K562 (cell line): ENCODE measurements around the gene MITF. TPM values are rescaled to one million over a fixed set of nuclear protein-coding genes. Genes with fewer than 3 reads are reported as not detected.

Experiments
- BCL6 ChIP-seq: fragments of 250-450 bp; sonication (Bioruptor Pico); IDR thresholded peaks from 2 replicates; pipeline ENCODE4 v1.4.0; 2020
- GTF2A2 ChIP-seq: IDR thresholded peaks from 2 replicates; pipeline ENCODE4 v1.6.1; 2016; ENCODE audit warnings: mild to moderate bottlenecking, missing genetic modification characterization, missing compliant biosample characterization
- KLF10 ChIP-seq: fragments of 250-450 bp; sonication (Bioruptor Pico); IDR thresholded peaks from 2 replicates; pipeline ENCODE4 v1.6.1; 2021; ENCODE audit warnings: matching md5 sums
- MBD2 ChIP-seq: sonication (generic); IDR thresholded peaks from 2 replicates; pipeline ENCODE4 v1.6.1; 2016; ENCODE audit warnings: low read depth, borderline replicate concordance
- MCM2 ChIP-seq: fragments of 450-650 bp; IDR thresholded peaks from 2 replicates; pipeline ENCODE4 v1.6.1; 2017; ENCODE audit warnings: low read depth, mild to moderate bottlenecking
- MECOM ChIP-seq: fragments of 250-450 bp; sonication (Bioruptor Pico); IDR thresholded peaks from 2 replicates; pipeline ENCODE4 v1.8.0; 2022; ENCODE audit warnings: inconsistent platforms
- MEF2D ChIP-seq: conservative IDR thresholded peaks from 2 replicates; pipeline ENCODE4 v1.6.1; 2016; ENCODE audit warnings: low read depth, missing genetic modification characterization, missing compliant biosample characterization
- NFIX ChIP-seq: fragments of 250-450 bp; sonication (Bioruptor Pico); IDR thresholded peaks from 2 replicates; pipeline ENCODE4 v1.4.0; 2020; ENCODE audit warnings: low read depth, mild to moderate bottlenecking, moderate library complexity
- NUFIP1 ChIP-seq: fragments of 450-650 bp; IDR thresholded peaks from 2 replicates; pipeline ENCODE4 v1.6.1; 2018; ENCODE audit not compliant: partially characterized antibody
- PRMT5 ChIP-seq: sonication (generic); formaldehyde crosslinking; IDR thresholded peaks from 2 replicates; pipeline ENCODE4 v1.5.0; 2020; ENCODE audit warnings: missing genetic modification reagents
- RAD51 ChIP-seq: fragments of 450-650 bp; IDR thresholded peaks from 2 replicates; pipeline ENCODE4 v1.7.1; 2016; ENCODE audit warnings: low read depth, mild to moderate bottlenecking, borderline replicate concordance
- SMARCB1 ChIP-seq: IDR thresholded peaks from 2 replicates; pipeline ENCODE4 v1.6.1; 2011; ENCODE audit warnings: improper control_type of control experiment, low read depth; ENCODE audit not compliant: insufficient read length
- SP2 ChIP-seq: IDR thresholded peaks from 2 replicates; pipeline ENCODE4 v1.6.1; 2011; ENCODE audit warnings: mild to moderate bottlenecking, low read depth, low read length, moderate library complexity; ENCODE audit not compliant: poor library complexity, severe bottlenecking; ENCODE audit errors: extremely low read depth
- U2AF1 ChIP-seq: fragments of 200-400 bp; formaldehyde crosslinking; optimal IDR thresholded peaks from 2 replicates; pipeline ENCODE3; 2017; ENCODE audit warnings: mild to moderate bottlenecking, low read depth, low read length, moderate library complexity
- ZBTB17 ChIP-seq: fragments of 450-650 bp; formaldehyde crosslinking; IDR thresholded peaks from 2 replicates; pipeline ENCODE4 v1.4.0; 2020; ENCODE audit warnings: mild to moderate bottlenecking
- ZKSCAN8 ChIP-seq: fragments of 200-800 bp; sonication (Bioruptor generic); IDR thresholded peaks from 2 replicates; pipeline ENCODE4 v1.6.1; 2016; ENCODE audit warnings: missing genetic modification characterization, missing compliant biosample characterization
- ZNF239 ChIP-seq: fragments of 250-450 bp; sonication (Bioruptor Pico); IDR thresholded peaks from 2 replicates; pipeline ENCODE4 v1.4.0; 2020; ENCODE audit warnings: mild to moderate bottlenecking
- ZNF41 ChIP-seq: fragments of 250-450 bp; sonication (Bioruptor Pico); conservative IDR thresholded peaks from 2 replicates; pipeline ENCODE4 v1.4.0; 2020; ENCODE audit warnings: mild to moderate bottlenecking
- ZNF764 ChIP-seq: fragments of 250-450 bp; sonication (Bioruptor Pico); IDR thresholded peaks from 2 replicates; pipeline ENCODE4 v1.4.0; 2020; ENCODE audit warnings: low read depth, mild to moderate bottlenecking, moderate library complexity
- polyA plus RNA-seq, 8 experiments: library from polyadenylated mRNA; depleted of rRNA in 4 of 8; stranded (reverse) in 5 of 8; unstranded in 3 of 8; fragments of >200 nt; fragmentation: Nextera tagmentation in 2 of 8; fragmentation: Illumina TruSeq in 1 of 8; extraction: Ambion mirVana in 2 of 8; extraction: Trizol in 1 of 8; gene quantifications; 2 replicates each; pipeline versions ENCODE4 v1.2.1 to v1.2.3, GENCODE V29; 2011 to 2014; ENCODE audit warnings: inconsistent platforms in 1 of 8, missing spikeins in 1 of 8
- total RNA-seq, 7 experiments: library from RNA; depleted of rRNA in 6 of 7; stranded (reverse); fragments of >200 nt in 6 of 7; fragmentation: Illumina TruSeq in 2 of 7; extraction: Trizol in 2 of 7; gene quantifications; 2 replicates each; pipeline versions ENCODE4 v1.2.1 to v1.2.3, GENCODE V29; 2011 to 2021; ENCODE audit warnings: low replicate concordance in 1 of 7
- TF ChIP-seq, protein P1 (sequence below): sonication (generic); formaldehyde crosslinking; IDR thresholded peaks from 2 replicates; pipeline ENCODE4 v1.8.0; 2022; ENCODE audit warnings: mild to moderate bottlenecking, missing genetic modification reagents
- TF ChIP-seq, protein P2 (sequence below): fragments of 450-650 bp; formaldehyde crosslinking; IDR thresholded peaks from 2 replicates; pipeline ENCODE4 v1.4.0; 2020; ENCODE audit warnings: mild to moderate bottlenecking, mixed read lengths
- TF ChIP-seq, protein P3 (sequence below): fragments of 250-450 bp; sonication (Bioruptor Pico); IDR thresholded peaks from 2 replicates; pipeline ENCODE4 v1.5.0; 2021
- TF ChIP-seq, protein P4 (sequence below): fragments of 450-650 bp; IDR thresholded peaks from 2 replicates; pipeline ENCODE4 v1.6.1; 2016; ENCODE audit warnings: antibody characterized with exemption

The MITF gene
- total and polyA plus RNA-seq, 9 of the 15 experiments (the other 6 are each of a cell fraction or from before 2014, with no cell fraction given): 5.6 to 14.9 (median 11.1) TPM

DNA sequence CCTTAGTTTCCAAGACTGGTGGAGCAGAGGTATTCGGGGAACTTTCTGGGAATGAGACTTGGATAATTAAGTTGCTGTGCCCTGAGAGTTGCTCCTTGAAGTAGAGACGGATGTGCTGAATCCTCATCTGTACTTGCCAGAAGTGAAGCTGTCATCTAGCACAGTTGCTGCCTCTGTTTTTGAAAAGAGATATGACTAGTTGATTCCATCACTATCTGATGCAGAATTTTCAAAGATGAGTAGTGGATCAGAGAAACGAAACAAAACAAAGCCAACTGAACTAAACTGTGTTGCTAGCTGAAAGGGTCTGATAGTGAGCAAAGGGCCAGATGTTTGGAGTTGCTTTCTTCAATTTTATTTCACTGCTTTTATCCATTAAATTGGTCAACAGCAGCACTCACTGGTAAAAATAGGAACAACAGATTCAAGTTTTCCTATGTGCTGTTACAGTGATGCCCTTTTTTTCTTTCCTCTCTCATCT, 52.7 kb downstream of the MITF start (continued):
- TF ChIP-seq PRMT5 (CRISPR knock-in tag) (no peak), SP2 (no peak), MECOM (CRISPR knock-in tag) (peak; percentile 91), U2AF1 (no peak), BCL6 (CRISPR knock-in tag) (no peak), MBD2 (peak; percentile 71; the same call in 1 of the 2 replicates), ZBTB17 (no peak), GTF2A2 (tag) (no peak), MEF2D (peak; percentile 80; the same call in 1 of the 2 replicates), MCM2 (no peak), ZKSCAN8 (CRISPR knock-in tag) (peak; percentile 68), RAD51 (no peak; the same call in 1 of the 2 replicates), ZNF41 (no peak), NUFIP1 (no peak), SMARCB1 (no peak), NFIX (CRISPR knock-in tag) (no peak), KLF10 (CRISPR knock-in tag) (no peak), ZNF239 (CRISPR knock-in tag) (no peak), ZNF764 (no peak)
- TF ChIP-seq, protein P1, sequence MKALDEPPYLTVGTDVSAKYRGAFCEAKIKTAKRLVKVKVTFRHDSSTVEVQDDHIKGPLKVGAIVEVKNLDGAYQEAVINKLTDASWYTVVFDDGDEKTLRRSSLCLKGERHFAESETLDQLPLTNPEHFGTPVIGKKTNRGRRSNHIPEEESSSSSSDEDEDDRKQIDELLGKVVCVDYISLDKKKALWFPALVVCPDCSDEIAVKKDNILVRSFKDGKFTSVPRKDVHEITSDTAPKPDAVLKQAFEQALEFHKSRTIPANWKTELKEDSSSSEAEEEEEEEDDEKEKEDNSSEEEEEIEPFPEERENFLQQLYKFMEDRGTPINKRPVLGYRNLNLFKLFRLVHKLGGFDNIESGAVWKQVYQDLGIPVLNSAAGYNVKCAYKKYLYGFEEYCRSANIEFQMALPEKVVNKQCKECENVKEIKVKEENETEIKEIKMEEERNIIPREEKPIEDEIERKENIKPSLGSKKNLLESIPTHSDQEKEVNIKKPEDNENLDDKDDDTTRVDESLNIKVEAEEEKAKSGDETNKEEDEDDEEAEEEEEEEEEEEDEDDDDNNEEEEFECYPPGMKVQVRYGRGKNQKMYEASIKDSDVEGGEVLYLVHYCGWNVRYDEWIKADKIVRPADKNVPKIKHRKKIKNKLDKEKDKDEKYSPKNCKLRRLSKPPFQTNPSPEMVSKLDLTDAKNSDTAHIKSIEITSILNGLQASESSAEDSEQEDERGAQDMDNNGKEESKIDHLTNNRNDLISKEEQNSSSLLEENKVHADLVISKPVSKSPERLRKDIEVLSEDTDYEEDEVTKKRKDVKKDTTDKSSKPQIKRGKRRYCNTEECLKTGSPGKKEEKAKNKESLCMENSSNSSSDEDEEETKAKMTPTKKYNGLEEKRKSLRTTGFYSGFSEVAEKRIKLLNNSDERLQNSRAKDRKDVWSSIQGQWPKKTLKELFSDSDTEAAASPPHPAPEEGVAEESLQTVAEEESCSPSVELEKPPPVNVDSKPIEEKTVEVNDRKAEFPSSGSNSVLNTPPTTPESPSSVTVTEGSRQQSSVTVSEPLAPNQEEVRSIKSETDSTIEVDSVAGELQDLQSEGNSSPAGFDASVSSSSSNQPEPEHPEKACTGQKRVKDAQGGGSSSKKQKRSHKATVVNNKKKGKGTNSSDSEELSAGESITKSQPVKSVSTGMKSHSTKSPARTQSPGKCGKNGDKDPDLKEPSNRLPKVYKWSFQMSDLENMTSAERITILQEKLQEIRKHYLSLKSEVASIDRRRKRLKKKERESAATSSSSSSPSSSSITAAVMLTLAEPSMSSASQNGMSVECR (CRISPR knock-in tag): no peak
- TF ChIP-seq, protein P2, sequence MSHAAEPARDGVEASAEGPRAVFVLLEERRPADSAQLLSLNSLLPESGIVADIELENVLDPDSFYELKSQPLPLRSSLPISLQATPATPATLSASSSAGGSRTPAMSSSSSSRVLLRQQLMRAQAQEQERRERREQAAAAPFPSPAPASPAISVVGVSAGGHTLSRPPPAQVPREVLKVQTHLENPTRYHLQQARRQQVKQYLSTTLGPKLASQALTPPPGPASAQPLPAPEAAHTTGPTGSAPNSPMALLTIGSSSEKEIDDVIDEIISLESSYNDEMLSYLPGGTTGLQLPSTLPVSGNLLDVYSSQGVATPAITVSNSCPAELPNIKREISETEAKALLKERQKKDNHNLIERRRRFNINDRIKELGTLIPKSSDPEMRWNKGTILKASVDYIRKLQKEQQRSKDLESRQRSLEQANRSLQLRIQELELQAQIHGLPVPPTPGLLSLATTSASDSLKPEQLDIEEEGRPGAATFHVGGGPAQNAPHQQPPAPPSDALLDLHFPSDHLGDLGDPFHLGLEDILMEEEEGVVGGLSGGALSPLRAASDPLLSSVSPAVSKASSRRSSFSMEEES (CRISPR knock-in tag): no peak
- TF ChIP-seq, protein P3, sequence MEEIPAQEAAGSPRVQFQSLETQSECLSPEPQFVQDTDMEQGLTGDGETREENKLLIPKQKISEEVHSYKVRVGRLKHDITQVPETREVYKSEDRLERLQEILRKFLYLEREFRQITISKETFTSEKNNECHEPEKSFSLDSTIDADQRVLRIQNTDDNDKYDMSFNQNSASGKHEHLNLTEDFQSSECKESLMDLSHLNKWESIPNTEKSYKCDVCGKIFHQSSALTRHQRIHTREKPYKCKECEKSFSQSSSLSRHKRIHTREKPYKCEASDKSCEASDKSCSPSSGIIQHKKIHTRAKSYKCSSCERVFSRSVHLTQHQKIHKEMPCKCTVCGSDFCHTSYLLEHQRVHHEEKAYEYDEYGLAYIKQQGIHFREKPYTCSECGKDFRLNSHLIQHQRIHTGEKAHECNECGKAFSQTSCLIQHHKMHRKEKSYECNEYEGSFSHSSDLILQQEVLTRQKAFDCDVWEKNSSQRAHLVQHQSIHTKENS (CRISPR knock-in tag): no peak
- TF ChIP-seq, protein P4, sequence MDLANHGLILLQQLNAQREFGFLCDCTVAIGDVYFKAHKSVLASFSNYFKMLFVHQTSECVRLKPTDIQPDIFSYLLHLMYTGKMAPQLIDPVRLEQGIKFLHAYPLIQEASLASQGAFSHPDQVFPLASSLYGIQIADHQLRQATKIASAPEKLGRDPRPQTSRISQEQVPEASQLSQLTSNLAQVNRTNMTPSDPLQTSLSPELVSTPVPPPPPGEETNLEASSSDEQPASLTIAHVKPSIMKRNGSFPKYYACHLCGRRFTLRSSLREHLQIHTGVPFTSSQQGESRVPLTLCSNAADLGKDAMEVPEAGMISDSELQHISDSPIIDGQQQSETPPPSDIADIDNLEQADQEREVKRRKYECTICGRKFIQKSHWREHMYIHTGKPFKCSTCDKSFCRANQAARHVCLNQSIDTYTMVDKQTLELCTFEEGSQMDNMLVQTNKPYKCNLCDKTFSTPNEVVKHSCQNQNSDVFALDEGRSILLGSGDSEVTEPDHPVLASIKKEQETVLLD: peak; percentile 77; the same call in 1 of the 2 replicates
